ENCODE measurements around the gene FRYL.
A peak's percentile ranks its signal among the peaks of the same experiment; 100 is the strongest.

The FRYL gene

GRCh38 chr4:48790561-48790960 lies 10.5 kb upstream of the FRYL start:
- Mint-ChIP-seq H3K4me1 (peaks cover 11% of the 10 kb centered on the region), H3K9me3 (no peaks in the 10 kb centered on the region), H3K4me3 (no peak overlapping the region), H3K36me3 (ENCODE audit: low read depth) (no peaks in the 10 kb centered on the region), H3K27me3 (ENCODE audit: low read depth, poor library complexity) (peaks cover 6% of the 10 kb centered on the region), H3K27ac (no peak overlapping the region)
- DNase-seq = no peak
- TF ChIP-seq CTCF (IDR thresholded peaks at IDR 0.05) = no peak

GRCh38 chr4:48787056-48787455 lies 7.0 kb upstream of the FRYL start:
- no peaks in the 10 kb centered on the region for H3K9me3 Mint-ChIP-seq

GRCh38 chr4:48786549-48786948 lies 6.5 kb upstream of the FRYL start:
- Mint-ChIP-seq H3K27ac (no peak overlapping the region), H3K27me3 (ENCODE audit: low read depth, poor library complexity) (no peaks in the 10 kb centered on the region), H3K36me3 (ENCODE audit: low read depth) (no peaks in the 10 kb centered on the region), H3K9me3 (no peaks in the 10 kb centered on the region), H3K4me3 (no peak overlapping the region), H3K4me1 (peaks cover 20% of the 10 kb centered on the region)
- no peak for DNase-seq
- TF ChIP-seq CTCF (IDR thresholded peaks at IDR 0.05) = no peak

More at GRCh38 chr4:48787056-48787455, 7.0 kb upstream of the FRYL start:
- DNase-seq = no peak
- Mint-ChIP-seq H3K27ac (no peak overlapping the region), H3K4me1 (peaks cover 18% of the 10 kb centered on the region), H3K4me3 (no peak overlapping the region), H3K27me3 (ENCODE audit: low read depth, poor library complexity) (no peaks in the 10 kb centered on the region), H3K36me3 (ENCODE audit: low read depth) (no peaks in the 10 kb centered on the region)
- no peak for TF ChIP-seq CTCF (IDR thresholded peaks at IDR 0.05)

GRCh38 chr4:48785302-48785701 lies 5.2 kb upstream of the FRYL start:
- Mint-ChIP-seq H3K4me1 (peaks cover 30% of the 10 kb centered on the region), H3K36me3 (ENCODE audit: low read depth) (no peaks in the 10 kb centered on the region), H3K9me3 (no peaks in the 10 kb centered on the region), H3K27me3 (ENCODE audit: low read depth, poor library complexity) (peaks cover 5% of the 10 kb centered on the region), H3K4me3 (no peak overlapping the region), H3K27ac (no peak overlapping the region)
- no peak for TF ChIP-seq CTCF (IDR thresholded peaks at IDR 0.05)
- no peak for DNase-seq

- DNase-seq = no peak
- H3K36me3 Mint-ChIP-seq (ENCODE audit: low read depth) = no peaks in the 10 kb centered on the region
- H3K27ac Mint-ChIP-seq = no peak overlapping the region
- peaks cover 5% of the 10 kb centered on the region for H3K27me3 Mint-ChIP-seq (ENCODE audit: low read depth, poor library complexity)
- H3K4me1 Mint-ChIP-seq = peaks cover 51% of the 10 kb centered on the region
- H3K9me3 Mint-ChIP-seq = no peaks in the 10 kb centered on the region
- TF ChIP-seq CTCF (IDR thresholded peaks at IDR 0.05) = no peak
- H3K4me3 Mint-ChIP-seq = no peak overlapping the region
Observed at GRCh38 chr4:48781968-48782367, 1.9 kb upstream of the FRYL start.

- Mint-ChIP-seq H3K4me3 (peak overlapping the region; percentile 97), H3K4me1 (peaks cover 56% of the 10 kb centered on the region), H3K36me3 (ENCODE audit: low read depth) (no peaks in the 10 kb centered on the region), H3K27ac (peak overlapping the region; percentile 96), H3K27me3 (ENCODE audit: low read depth, poor library complexity) (peaks cover 5% of the 10 kb centered on the region), H3K9me3 (no peaks in the 10 kb centered on the region)
- no peak for TF ChIP-seq CTCF (IDR thresholded peaks at IDR 0.05)
- DNase-seq = no peak
Observed at GRCh38 chr4:48780865-48781214, 761 bp upstream of the FRYL start.
